Ishikawa (cell line): ENCODE results near the gene TMEM141.

Experiments used
- CEBPB ChIP-seq: IDR thresholded peaks from 2 replicates; pipeline ENCODE4 v1.6.1; 2012
- CREB1 ChIP-seq: IDR thresholded peaks from 2 replicates; pipeline ENCODE4 v1.6.1; 2012; ENCODE audit warnings: low read depth
- EGR1 ChIP-seq: IDR thresholded peaks from 2 replicates; pipeline ENCODE4 v1.6.1; 2012
- EP300 ChIP-seq: IDR thresholded peaks from 2 replicates; pipeline ENCODE4 v1.6.1; 2012; ENCODE audit warnings: borderline replicate concordance
- FOXM1 ChIP-seq: IDR thresholded peaks from 2 replicates; pipeline ENCODE4 v1.6.1; 2012; ENCODE audit warnings: low read depth, borderline replicate concordance
- NFIC ChIP-seq: IDR thresholded peaks from 2 replicates; pipeline ENCODE4 v1.6.1; 2012
- RAD21 ChIP-seq: IDR thresholded peaks from 2 replicates; pipeline ENCODE4 v1.6.1; 2012; ENCODE audit warnings: low read depth
- TAF1 ChIP-seq: IDR thresholded peaks from 2 replicates; pipeline ENCODE4 v1.6.1; 2012; ENCODE audit warnings: low read depth, mild to moderate bottlenecking
- TCF12 ChIP-seq: IDR thresholded peaks from 2 replicates; pipeline ENCODE4 v1.6.1; 2012; ENCODE audit warnings: low read depth
- TEAD4 ChIP-seq: IDR thresholded peaks from 2 replicates; pipeline ENCODE4 v1.6.1; 2012
- YY1 ChIP-seq: IDR thresholded peaks from 2 replicates; pipeline ENCODE4 v1.6.1; 2012; ENCODE audit warnings: low read depth
- ZBTB7A ChIP-seq: IDR thresholded peaks from 2 replicates; pipeline ENCODE4 v1.6.1; 2012; ENCODE audit warnings: low read depth
- TF ChIP-seq, protein P1 (sequence below): IDR thresholded peaks from 2 replicates; pipeline ENCODE4 v1.6.1; 2012
- TF ChIP-seq, protein P2 (sequence below): IDR thresholded peaks from 2 replicates; pipeline ENCODE4 v1.6.1; 2012; ENCODE audit warnings: low read depth, mild to moderate bottlenecking
- TF ChIP-seq, protein P3 (sequence below): IDR thresholded peaks from 2 replicates; pipeline ENCODE4 v1.6.1; 2012

Gene TMEM141

GRCh38 chr9:136814725-136815421, 23.7 kb downstream of the TMEM141 start:
- no peak for TF ChIP-seq CEBPB
- TF ChIP-seq, protein P1, sequence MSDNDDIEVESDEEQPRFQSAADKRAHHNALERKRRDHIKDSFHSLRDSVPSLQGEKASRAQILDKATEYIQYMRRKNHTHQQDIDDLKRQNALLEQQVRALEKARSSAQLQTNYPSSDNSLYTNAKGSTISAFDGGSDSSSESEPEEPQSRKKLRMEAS = no peak
- no peak for TF ChIP-seq RAD21
- no peak for TF ChIP-seq ZBTB7A
- TF ChIP-seq, protein P2, sequence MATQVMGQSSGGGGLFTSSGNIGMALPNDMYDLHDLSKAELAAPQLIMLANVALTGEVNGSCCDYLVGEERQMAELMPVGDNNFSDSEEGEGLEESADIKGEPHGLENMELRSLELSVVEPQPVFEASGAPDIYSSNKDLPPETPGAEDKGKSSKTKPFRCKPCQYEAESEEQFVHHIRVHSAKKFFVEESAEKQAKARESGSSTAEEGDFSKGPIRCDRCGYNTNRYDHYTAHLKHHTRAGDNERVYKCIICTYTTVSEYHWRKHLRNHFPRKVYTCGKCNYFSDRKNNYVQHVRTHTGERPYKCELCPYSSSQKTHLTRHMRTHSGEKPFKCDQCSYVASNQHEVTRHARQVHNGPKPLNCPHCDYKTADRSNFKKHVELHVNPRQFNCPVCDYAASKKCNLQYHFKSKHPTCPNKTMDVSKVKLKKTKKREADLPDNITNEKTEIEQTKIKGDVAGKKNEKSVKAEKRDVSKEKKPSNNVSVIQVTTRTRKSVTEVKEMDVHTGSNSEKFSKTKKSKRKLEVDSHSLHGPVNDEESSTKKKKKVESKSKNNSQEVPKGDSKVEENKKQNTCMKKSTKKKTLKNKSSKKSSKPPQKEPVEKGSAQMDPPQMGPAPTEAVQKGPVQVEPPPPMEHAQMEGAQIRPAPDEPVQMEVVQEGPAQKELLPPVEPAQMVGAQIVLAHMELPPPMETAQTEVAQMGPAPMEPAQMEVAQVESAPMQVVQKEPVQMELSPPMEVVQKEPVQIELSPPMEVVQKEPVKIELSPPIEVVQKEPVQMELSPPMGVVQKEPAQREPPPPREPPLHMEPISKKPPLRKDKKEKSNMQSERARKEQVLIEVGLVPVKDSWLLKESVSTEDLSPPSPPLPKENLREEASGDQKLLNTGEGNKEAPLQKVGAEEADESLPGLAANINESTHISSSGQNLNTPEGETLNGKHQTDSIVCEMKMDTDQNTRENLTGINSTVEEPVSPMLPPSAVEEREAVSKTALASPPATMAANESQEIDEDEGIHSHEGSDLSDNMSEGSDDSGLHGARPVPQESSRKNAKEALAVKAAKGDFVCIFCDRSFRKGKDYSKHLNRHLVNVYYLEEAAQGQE = no peak
- TF ChIP-seq, protein P3, sequence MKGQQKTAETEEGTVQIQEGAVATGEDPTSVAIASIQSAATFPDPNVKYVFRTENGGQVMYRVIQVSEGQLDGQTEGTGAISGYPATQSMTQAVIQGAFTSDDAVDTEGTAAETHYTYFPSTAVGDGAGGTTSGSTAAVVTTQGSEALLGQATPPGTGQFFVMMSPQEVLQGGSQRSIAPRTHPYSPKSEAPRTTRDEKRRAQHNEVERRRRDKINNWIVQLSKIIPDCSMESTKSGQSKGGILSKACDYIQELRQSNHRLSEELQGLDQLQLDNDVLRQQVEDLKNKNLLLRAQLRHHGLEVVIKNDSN = no peak

GRCh38 chr9:136815422-136815782, 24.3 kb downstream of the TMEM141 start:
- TF ChIP-seq FOXM1 (no peak), TEAD4 (no peak), YY1 (no peak)
- TF ChIP-seq, protein P3 = no peak

GRCh38 chr9:136820971-136821825, 30.1 kb downstream of the TMEM141 start:
- TF ChIP-seq EGR1 (no peak), CEBPB (no peak), TCF12 (no peak), TAF1 (no peak), TEAD4 (no peak), CREB1 (no peak), YY1 (no peak), NFIC (no peak), RAD21 (no peak), FOXM1 (no peak)

DNA sequence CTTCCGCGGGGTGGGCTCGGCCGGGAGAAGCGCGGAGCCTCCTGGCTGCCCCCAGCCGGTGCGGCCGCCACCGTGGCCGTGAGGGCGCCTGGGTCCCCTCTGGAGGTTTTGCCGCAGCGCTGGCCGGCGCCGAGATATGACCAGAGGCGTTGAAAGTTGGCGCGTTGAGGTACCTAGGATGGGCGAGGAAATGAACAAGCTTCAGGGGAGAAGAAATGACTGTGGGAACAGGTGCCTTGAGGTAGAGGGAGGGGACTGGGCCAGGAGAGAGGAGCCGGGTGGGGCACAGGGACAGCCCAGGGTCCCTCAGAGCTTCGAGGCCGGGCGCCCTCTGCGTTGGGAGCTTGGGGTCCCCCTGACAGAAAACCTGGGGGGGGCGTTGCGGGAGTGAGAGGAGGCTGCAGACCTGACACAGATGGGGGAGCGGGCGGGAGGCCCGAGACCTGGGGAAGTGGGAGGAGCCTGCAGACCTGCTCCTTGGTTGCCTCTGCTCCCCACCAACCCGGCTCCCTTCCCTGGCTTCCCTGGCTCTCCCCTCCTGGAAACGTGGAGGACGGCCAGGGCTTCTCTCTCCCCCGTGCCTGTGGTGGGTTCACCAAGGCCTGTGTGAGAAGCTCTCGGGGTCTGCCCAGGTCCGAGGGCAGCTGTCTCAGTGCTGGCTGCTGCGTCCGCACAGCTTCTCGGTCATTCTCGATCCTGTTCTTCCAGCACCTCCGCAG, 30.8 kb downstream of the TMEM141 start:
- TF ChIP-seq TCF12 (no peak), RAD21 (no peak), FOXM1 (no peak), TEAD4 (no peak), EGR1 (no peak), NFIC (no peak), CEBPB (no peak), YY1 (no peak), ZBTB7A (no peak), CREB1 (no peak), TAF1 (no peak), EP300 (no peak)
- TF ChIP-seq, protein P1 = no peak
- TF ChIP-seq, protein P3 = no peak
- TF ChIP-seq, protein P2 = no peak

GRCh38 chr9:136823136-136824046, 32.2 kb downstream of the TMEM141 start:
- TF ChIP-seq, protein P3 = no peak
- TF ChIP-seq EP300 = no peak
- TF ChIP-seq ZBTB7A = no peak
- TF ChIP-seq TAF1 = no peak
- TF ChIP-seq CREB1 = no peak
- TF ChIP-seq, protein P2 = no peak
- TF ChIP-seq CEBPB = no peak
